Thoracic aorta (tissue), 2 donors: ENCODE results near the gene NELL1. TPM values are rescaled to one million over a fixed set of nuclear protein-coding genes. Genes with fewer than 3 reads are reported as not detected.

Experiments
- ATAC-seq: fragments of 150-250 bp; one replicate; pipeline ENCODE4 v1.8.0; 2017; ENCODE audit warnings: low read depth; ENCODE audit not compliant: insufficient number of reproducible peaks, low FRiP score
- DNase-seq: peaks from one replicate; pipeline ENCODE4 v3.0.0-alpha.2; 2020; ENCODE audit warnings: low spot score
- H3K27ac ChIP-seq, 2 donors: fragments of 200-600 bp; sonication (generic); 1 replicate in 1 of 2; 2 replicates in 1 of 2; pipeline ENCODE4 v1.5.1; 2016; ENCODE audit warnings: mild to moderate bottlenecking in 2 of 2, moderate library complexity in 2 of 2
- H3K27me3 ChIP-seq: fragments of 200-600 bp; sonication (generic); replicated peaks from 2 replicates; pipeline ENCODE4 v1.6.0; 2016; ENCODE audit warnings: mild to moderate bottlenecking; ENCODE audit not compliant: insufficient read depth
- H3K36me3 ChIP-seq: fragments of 200-600 bp; sonication (generic); one replicate; pipeline ENCODE4 v1.5.1; 2016
- H3K4me1 ChIP-seq, 2 donors: fragments of 200-600 bp; sonication (generic); 1 replicate in 1 of 2; 2 replicates in 1 of 2; pipeline versions ENCODE4 v1.5.1 to v1.6.0; 2016; ENCODE audit warnings: low read depth in 2 of 2, mild to moderate bottlenecking in 1 of 2; ENCODE audit not compliant: control insufficient read depth in 1 of 2
- H3K4me3 ChIP-seq: fragments of 200-600 bp; sonication (generic); 2 replicates; pipeline ENCODE4 v1.5.1; 2016; ENCODE audit warnings: mild to moderate bottlenecking
- H3K9me3 ChIP-seq: fragments of 200-600 bp; sonication (generic); 2 replicates; pipeline ENCODE4 v1.5.1; 2016
- CTCF ChIP-seq: fragments of 200-600 bp; sonication (generic); IDR thresholded peaks from one replicate; pipeline ENCODE4 v1.5.1; 2019; ENCODE audit warnings: antibody characterized with exemption
- total RNA-seq, 2 donors: library from RNA; depleted of rRNA; stranded (reverse); fragments of >200 nt; gene quantifications; one replicate each; pipeline versions ENCODE4 v1.1.0 to v1.2.3, GENCODE V29; 2016

NELL1 gene
- total RNA-seq, 2 donors from 2014 or later = 0.78 TPM; not detected in 1

GRCh38 chr11:21285104-21285503 lies 615.7 kb downstream of the NELL1 start:
- Histone ChIP-seq H3K36me3 (no peaks in the 10 kb centered on the region), H3K9me3 (no peaks in the 10 kb centered on the region), H3K4me3 (no peak overlapping the region), H3K4me1 (no peaks in the 10 kb centered on the region), H3K27me3 (no peaks in the 10 kb centered on the region), H3K27ac (no peak overlapping the region)
- ATAC-seq (no peak), DNase-seq (no peak)
- TF ChIP-seq CTCF = no peak

GRCh38 chr11:21289686-21290085 lies 620.3 kb downstream of the NELL1 start:
- no peaks in the 10 kb centered on the region for H3K36me3 ChIP-seq

GRCh38 chr11:21295508-21295907 lies 626.1 kb downstream of the NELL1 start:
- H3K27me3 ChIP-seq = no peaks in the 10 kb centered on the region
- DNase-seq (no peak), ATAC-seq (no peak)
- H3K4me1 ChIP-seq = no peaks in the 10 kb centered on the region
- no peaks in the 10 kb centered on the region for H3K9me3 ChIP-seq
- H3K27ac ChIP-seq = no peak overlapping the region
- no peak overlapping the region for H3K4me3 ChIP-seq
- TF ChIP-seq CTCF = no peak
- H3K36me3 ChIP-seq = no peaks in the 10 kb centered on the region

More at GRCh38 chr11:21289686-21290085, 620.3 kb downstream of the NELL1 start:
- no peaks in the 10 kb centered on the region for H3K27me3 ChIP-seq
- TF ChIP-seq CTCF = no peak
- DNase-seq (no peak), ATAC-seq (no peak)
- H3K9me3 ChIP-seq = no peaks in the 10 kb centered on the region
- H3K27ac ChIP-seq = no peak overlapping the region
- no peaks in the 10 kb centered on the region for H3K4me1 ChIP-seq
- H3K4me3 ChIP-seq = no peak overlapping the region

GRCh38 chr11:21301981-21302380 lies 632.6 kb downstream of the NELL1 start:
- no peaks in the 10 kb centered on the region for H3K36me3 ChIP-seq
- H3K27ac ChIP-seq = no peak overlapping the region
- DNase-seq = no peak
- no peak for ATAC-seq
- no peak overlapping the region for H3K4me3 ChIP-seq
- no peaks in the 10 kb centered on the region for H3K9me3 ChIP-seq
- no peak for TF ChIP-seq CTCF
- no peaks in the 10 kb centered on the region for H3K27me3 ChIP-seq
- no peaks in the 10 kb centered on the region for H3K4me1 ChIP-seq

- Histone ChIP-seq H3K9me3 (no peaks in the 10 kb centered on the region), H3K36me3 (no peaks in the 10 kb centered on the region), H3K27ac (no peak overlapping the region), H3K4me3 (no peak overlapping the region), H3K27me3 (no peaks in the 10 kb centered on the region), H3K4me1 (no peaks in the 10 kb centered on the region)
- no peak for TF ChIP-seq CTCF
- ATAC-seq = no peak
- no peak for DNase-seq
Measured at GRCh38 chr11:21306739-21307358, 637.5 kb downstream of the NELL1 start.
